IPS-NIHi11 (cell line): ENCODE measurements around the gene TCHH.
"Not testable (repeated sequence)": the region's sequence is repeated elsewhere in the genome, so short reads cannot be mapped to it uniquely, and the experiment has no call there.

Experiments used
- DNase-seq: peaks from one replicate; pipeline ENCODE4 v3.0.0; 2012; ENCODE audit warnings: mixed read lengths, low spot score

TCHH gene, protein sequence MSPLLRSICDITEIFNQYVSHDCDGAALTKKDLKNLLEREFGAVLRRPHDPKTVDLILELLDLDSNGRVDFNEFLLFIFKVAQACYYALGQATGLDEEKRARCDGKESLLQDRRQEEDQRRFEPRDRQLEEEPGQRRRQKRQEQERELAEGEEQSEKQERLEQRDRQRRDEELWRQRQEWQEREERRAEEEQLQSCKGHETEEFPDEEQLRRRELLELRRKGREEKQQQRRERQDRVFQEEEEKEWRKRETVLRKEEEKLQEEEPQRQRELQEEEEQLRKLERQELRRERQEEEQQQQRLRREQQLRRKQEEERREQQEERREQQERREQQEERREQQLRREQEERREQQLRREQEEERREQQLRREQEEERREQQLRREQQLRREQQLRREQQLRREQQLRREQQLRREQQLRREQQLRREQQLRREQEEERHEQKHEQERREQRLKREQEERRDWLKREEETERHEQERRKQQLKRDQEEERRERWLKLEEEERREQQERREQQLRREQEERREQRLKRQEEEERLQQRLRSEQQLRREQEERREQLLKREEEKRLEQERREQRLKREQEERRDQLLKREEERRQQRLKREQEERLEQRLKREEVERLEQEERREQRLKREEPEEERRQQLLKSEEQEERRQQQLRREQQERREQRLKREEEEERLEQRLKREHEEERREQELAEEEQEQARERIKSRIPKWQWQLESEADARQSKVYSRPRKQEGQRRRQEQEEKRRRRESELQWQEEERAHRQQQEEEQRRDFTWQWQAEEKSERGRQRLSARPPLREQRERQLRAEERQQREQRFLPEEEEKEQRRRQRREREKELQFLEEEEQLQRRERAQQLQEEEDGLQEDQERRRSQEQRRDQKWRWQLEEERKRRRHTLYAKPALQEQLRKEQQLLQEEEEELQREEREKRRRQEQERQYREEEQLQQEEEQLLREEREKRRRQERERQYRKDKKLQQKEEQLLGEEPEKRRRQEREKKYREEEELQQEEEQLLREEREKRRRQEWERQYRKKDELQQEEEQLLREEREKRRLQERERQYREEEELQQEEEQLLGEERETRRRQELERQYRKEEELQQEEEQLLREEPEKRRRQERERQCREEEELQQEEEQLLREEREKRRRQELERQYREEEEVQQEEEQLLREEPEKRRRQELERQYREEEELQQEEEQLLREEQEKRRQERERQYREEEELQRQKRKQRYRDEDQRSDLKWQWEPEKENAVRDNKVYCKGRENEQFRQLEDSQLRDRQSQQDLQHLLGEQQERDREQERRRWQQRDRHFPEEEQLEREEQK (N-terminal part only)

DNA sequence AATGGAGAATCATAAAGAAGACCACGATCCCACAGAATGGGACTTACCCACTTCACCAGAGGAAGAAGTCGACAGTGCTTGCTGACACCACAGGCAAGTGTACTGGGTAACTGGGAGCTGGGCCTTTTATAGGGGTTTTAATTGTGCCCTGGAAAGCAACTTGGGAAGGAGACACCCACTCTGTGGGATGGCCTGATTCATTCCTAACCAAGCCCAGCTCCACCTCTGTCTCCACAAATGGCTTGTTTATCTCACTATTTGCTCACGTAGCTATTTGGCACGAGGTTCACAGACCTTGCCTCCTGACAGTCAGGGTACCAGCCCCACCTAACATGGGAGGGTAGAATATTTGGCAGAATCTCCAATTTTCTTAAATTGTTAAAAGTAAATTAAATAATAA, at the start of gene TCHH:
Gene TCHH, minus strand, starts transcription at position 101 of the 400 bp plus-strand sequence. CDS start 1,364 bp downstream, outside the sequence.
- DNase-seq = no peak

GRCh38 chr1:152164517-152165136, 49.4 kb upstream of the TCHH start:
- no peak for DNase-seq

DNA sequence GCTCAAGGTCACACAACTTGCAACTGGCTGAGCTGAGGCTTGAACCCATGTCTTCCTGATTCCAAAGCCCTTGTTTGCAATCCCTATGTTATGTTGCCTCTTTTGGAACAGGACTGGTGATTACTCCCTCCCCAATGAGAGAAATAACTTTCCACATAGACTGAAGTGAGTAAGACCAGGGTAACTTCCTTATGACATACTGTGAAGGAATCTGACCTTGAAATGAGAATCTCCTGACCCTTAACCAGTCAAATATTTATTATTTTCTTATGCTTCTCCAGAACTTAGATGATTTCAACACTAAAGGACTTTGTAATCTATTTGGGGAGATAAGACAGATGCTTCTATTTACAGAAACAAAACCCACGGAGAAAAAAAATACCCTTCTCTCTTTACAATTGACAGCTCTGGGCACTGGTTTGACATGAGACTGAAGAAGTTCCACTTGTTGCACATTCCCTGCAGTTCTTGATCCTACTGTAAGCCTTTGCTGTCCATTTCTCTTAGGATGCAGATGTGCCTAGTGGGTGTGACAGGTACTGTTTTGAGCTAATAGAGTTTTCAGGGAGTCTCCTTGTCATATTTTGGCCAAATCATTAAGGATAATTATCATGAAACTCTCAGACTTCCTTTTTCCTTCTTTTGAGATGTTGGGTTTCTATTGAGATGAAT, 47.7 kb upstream of the TCHH start:
- no peak for DNase-seq

DNA sequence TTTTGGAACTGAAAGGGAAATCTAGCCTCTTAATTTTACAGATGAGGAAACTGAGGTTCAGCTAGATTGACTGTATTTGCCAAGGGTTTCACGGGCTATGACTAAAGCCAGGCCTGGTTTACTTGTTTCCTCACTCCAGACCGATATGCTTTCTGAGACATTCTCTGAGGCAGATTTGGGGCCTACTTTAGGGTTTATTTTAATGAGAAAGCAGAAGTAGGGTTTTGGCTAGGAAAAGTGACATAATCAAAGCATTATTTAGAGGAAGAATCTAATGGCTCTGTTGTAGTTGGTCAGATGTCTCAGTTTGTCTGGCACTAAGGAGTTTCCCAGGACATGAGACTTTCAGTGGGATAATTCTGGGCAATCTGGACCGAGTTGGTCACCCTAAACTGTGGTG, 45.3 kb upstream of the TCHH start:
- DNase-seq = no peak

DNA sequence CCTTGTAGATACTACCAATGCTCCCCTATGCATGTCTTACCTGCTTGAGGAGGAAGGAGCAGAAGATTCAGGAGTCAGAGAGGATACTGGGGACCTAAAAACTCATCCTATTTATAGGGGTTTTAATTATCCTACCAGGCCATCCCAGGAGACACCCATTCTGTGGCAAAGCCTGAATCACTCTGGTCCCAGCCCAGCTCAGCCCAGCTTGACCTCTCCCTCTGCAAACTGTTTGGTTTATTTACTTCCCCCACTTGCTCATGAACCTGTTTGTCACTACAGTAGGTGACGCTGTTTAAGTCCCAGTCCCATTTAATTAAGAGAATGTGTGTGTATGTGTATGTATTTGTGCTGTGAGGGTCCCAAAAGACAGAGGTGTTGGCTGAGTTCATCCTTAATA, 43.9 kb upstream of the TCHH start, which contains the start of gene RPTN:
Gene RPTN, minus strand, starts transcription at position 85 of the 400 bp plus-strand sequence. CDS start 1,339 bp downstream, outside the sequence.
- DNase-seq = no peak

DNA sequence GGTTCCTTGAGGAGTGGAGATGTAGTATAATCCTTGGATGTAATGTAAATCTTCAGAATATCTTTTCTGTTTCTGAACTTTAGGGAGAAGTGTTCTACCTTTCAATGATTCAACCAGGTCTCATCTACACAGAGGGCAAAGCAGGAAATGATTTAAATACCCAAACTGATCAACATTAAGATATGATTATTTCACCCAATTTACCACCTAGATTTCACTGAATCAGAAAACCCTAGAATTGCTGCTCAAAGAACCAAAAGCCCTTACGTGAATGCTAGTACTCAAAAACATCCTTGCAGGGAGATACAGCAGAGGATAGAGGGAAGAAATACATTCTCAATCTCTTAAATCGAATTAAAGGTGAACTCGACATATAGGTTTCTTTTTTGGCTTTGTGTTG, 38.8 kb upstream of the TCHH start:
- DNase-seq = no peak

- DNase-seq = no peak
These were observed 36.4 kb upstream of the TCHH start for GRCh38 chr1:152151646-152152045.

GRCh38 chr1:152148981-152149380, 33.7 kb upstream of the TCHH start:
- no peak for DNase-seq

- DNase-seq = no peak
These were observed 32.8 kb upstream of the TCHH start for GRCh38 chr1:152148051-152148450.

- no peak for DNase-seq
These were observed 30.5 kb upstream of the TCHH start for GRCh38 chr1:152145769-152146168.

DNA sequence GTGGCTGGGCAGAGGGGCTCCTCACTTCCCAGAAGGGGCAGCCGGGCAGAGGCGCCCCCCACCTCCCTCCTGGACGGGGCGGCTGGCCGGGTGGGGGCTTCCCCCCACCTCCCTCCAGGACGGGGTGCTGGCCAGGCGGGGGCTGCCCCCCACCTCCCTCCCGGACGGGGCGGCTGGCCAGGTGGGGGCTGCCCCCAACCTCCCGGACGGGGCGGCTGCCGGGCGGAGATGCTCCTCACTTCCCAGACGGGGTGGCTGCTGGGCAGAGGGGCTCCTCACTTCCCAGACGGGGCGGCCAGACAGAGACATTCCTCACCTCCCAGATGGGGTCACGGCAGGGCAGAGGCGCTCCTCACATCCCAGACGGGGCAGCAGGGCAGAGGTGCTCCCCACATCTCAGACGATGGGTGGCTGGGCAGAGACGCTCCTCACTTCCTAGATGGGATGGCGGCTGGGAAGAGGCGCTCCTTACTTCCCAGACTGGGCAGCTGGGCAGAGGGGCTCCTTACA, 29.5 kb upstream of the TCHH start:
- DNase-seq = not testable (repeated sequence)

GRCh38 chr1:152143150-152143887, 28.1 kb upstream of the TCHH start:
- no peak for DNase-seq

GRCh38 chr1:152141971-152142584, 26.8 kb upstream of the TCHH start:
- DNase-seq = peak; percentile 8

DNA sequence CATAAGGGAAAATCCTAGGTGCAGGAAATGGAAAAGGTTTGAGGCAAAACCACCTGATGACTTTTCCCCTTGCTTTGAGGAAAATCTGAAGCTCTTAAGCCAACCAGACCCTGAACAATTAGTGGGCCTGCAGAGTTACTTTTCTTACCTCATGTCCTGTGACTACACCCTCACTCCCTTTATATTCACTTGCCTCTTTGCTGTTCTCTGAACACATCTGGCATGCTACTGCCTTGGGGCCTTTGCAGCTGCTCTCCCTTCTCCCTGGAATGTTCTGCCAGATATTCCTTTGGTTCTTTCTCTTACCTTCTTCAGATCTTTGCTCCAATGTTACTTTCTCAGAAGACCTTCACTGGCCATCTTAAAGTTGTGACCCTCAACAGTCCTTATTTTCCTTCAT, 22.0 kb upstream of the TCHH start:
- no peak for DNase-seq

DNA sequence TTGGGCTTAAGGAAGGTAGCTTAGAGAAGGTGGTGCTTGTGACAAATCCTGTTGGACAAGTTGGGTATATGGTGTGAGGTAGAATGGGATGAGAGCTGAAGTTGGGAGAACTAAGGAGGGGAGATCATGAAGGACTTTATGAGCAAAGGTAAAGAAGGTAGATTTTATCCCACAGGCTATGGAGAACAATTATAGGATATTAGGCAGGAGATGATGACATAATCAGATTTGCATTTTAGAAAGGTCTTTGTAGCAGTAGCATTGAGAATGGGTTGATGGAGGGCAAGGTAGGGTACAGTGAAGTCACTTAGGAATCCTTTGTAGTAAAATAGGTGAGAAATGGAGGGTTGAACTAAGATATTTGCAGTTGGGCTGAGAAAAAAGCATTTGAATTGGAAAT, 14.9 kb upstream of the TCHH start:
- DNase-seq = no peak

DNA sequence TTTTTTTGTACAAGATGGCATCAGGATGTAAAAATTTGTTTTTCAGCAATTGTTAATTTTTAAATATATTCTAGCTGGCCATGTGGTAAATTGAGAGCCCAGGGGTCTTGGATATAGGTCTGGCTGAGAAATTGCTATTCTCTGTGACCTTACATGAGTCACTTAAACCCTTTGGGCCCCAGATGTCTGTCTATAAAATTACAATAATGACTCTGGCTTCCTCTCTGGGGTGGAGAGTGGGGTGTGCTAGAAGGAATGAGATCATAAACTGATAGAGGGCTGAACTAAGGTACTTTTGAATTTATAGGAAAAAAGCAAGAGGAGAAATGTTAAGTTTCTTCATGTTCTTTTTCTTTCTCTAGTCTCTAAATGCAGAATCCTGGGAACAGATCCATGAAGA, 12.4 kb upstream of the TCHH start:
- no peak for DNase-seq

- DNase-seq = no peak
These were observed 10.7 kb upstream of the TCHH start for GRCh38 chr1:152125834-152126443.

DNA sequence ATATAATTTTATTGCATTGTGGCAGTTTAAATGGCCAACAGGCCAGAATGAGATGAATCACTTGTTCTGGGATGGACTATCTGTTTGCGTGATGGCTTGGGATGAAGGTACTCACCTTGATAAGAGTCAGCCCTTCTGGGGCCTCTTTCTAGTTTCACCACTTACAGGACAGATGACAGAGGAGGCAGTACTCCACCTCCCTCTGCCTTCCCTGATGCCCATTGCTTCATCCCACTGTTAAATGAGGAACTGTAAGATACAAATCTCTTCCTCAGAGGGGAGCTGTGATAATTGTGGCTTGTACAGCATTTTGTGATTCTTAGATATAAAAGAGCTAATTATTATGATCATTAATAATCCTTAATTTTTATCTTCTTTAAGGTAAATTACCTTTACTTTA, 3.7 kb upstream of the TCHH start:
- no peak for DNase-seq

DNA sequence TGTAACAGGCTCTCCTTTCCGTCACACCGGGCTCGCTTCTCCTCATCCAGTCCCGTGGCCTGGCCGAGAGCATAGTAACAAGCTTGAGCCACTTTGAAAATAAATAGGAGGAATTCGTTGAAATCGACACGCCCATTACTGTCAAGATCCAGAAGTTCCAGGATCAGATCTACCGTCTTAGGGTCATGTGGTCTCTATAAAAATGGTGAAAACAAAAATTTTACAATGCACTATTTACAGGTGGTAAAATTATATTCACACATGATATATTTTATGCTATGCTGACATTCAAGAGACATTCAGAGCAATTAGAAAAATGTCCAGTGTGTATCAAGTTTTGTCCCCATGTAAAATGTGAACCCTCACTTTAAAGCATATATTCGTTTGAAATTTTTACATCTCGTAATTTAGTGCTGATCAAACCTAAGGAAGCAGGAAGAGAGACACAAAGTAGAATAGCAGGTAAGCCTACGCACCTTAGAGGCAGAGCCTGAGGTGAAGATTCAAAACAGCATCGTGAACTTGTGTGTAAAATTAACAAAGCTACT, 2.3 kb downstream of the TCHH start:
- DNase-seq = no peak
